NB4 (cell line): ENCODE results near the gene LRWD1.
"Not testable (repeated sequence)": the region's sequence is repeated elsewhere in the genome, so short reads cannot be mapped to it uniquely, and the experiment has no call there.

ENCODE experiments used
- CTCF ChIP-seq: IDR thresholded peaks from one replicate; pipeline ENCODE4 v1.5.1; 2012; ENCODE audit warnings: low read depth, low read length
- POLR2A ChIP-seq: IDR thresholded peaks from 2 replicates; pipeline ENCODE4 v1.6.1; 2011; ENCODE audit warnings: mild to moderate bottlenecking; ENCODE audit not compliant: insufficient read length; ENCODE audit errors: extremely low read depth

GRCh38 chr7:102479209-102479584 lies 14.4 kb downstream of the LRWD1 start:
- not testable (repeated sequence) for TF ChIP-seq CTCF, POLR2A
